GM23338 (cell line): Measurements from ENCODE around the gene CDH4. TPM values are rescaled to one million over a fixed set of nuclear protein-coding genes. Genes with fewer than 3 reads are reported as not detected.
"Not testable (repeated sequence)": the region's sequence is repeated elsewhere in the genome, so short reads cannot be mapped to it uniquely, and the experiment has no call there.

ENCODE experiments used
- ATAC-seq: fragments of 200-7000 bp; cut with Tn5 transposase; 3 replicates; pipeline ENCODE4 v1.9.1; 2020
- DNase-seq: peaks from one replicate; pipeline ENCODE4 v3.0.0-alpha.2; 2015; ENCODE audit warnings: low spot score
- H2AFZ ChIP-seq: fragments of 200-600 bp; sonication (generic); 2 replicates; pipeline ENCODE4 v1.8.0; 2016; ENCODE audit warnings: antibody characterized with exemption, mild to moderate bottlenecking, moderate library complexity
- H3F3A ChIP-seq: fragments of 200-600 bp; sonication (generic); replicated peaks from 2 replicates; pipeline ENCODE4 v1.8.0; 2017; ENCODE audit warnings: antibody characterized with exemption, mixed run types, low read depth
- H3K27ac ChIP-seq: fragments of 200-600 bp; sonication (generic); 2 replicates; pipeline ENCODE4 v1.6.1; 2016; ENCODE audit warnings: low read depth
- H3K27me3 ChIP-seq: fragments of 200-600 bp; sonication (generic); 2 replicates; pipeline ENCODE4 v1.8.0; 2016; ENCODE audit warnings: mild to moderate bottlenecking, mixed run types, moderate library complexity; ENCODE audit not compliant: insufficient read depth
- H3K36me3 ChIP-seq: fragments of 200-600 bp; sonication (generic); 2 replicates; pipeline ENCODE4 v1.8.0; 2016; ENCODE audit warnings: mild to moderate bottlenecking; ENCODE audit not compliant: insufficient read depth
- H3K4me1 ChIP-seq: fragments of 200-600 bp; sonication (generic); 2 replicates; pipeline ENCODE4 v1.8.0; 2016; ENCODE audit warnings: mild to moderate bottlenecking, moderate library complexity; ENCODE audit not compliant: insufficient read depth
- H3K4me2 ChIP-seq: fragments of 200-600 bp; sonication (generic); 2 replicates; pipeline ENCODE4 v1.7.1; 2017; ENCODE audit warnings: mixed run types
- H3K4me3 ChIP-seq: fragments of 200-600 bp; sonication (generic); 2 replicates; pipeline ENCODE4 v1.6.1; 2016; ENCODE audit warnings: mixed run types
- H3K79me2 ChIP-seq: fragments of 200-600 bp; sonication (generic); replicated peaks from 2 replicates; pipeline ENCODE4 v1.8.0; 2017; ENCODE audit warnings: mild to moderate bottlenecking; ENCODE audit not compliant: insufficient read depth
- H3K9me2 ChIP-seq: fragments of 200-600 bp; sonication (generic); 2 replicates; pipeline ENCODE4 v1.8.0; 2017; ENCODE audit not compliant: insufficient read depth
- H4K20me1 ChIP-seq: fragments of 200-600 bp; sonication (generic); replicated peaks from 2 replicates; pipeline ENCODE4 v1.8.0; 2017; ENCODE audit warnings: mild to moderate bottlenecking; ENCODE audit not compliant: insufficient read depth
- H3K27ac Mint-ChIP-seq: 2 replicates; pipeline ENCODE4 v1.8.0; 2020; ENCODE audit warnings: inconsistent platforms, mild to moderate bottlenecking, moderate library complexity, mixed read lengths
- H3K27me3 Mint-ChIP-seq: 3 replicates; pipeline ENCODE4 v1.8.0; 2022; ENCODE audit warnings: low read depth, mild to moderate bottlenecking, moderate library complexity, mixed read lengths, inconsistent platforms; ENCODE audit not compliant: insufficient read depth, poor library complexity
- H3K36me3 Mint-ChIP-seq: 3 replicates; pipeline ENCODE4 v1.8.0; 2021; ENCODE audit warnings: low read depth, mild to moderate bottlenecking, inconsistent platforms, moderate library complexity, mixed read lengths
- H3K4me1 Mint-ChIP-seq: 3 replicates; pipeline ENCODE4 v1.8.0; 2020; ENCODE audit warnings: mild to moderate bottlenecking, inconsistent platforms, mixed read lengths
- H3K4me3 Mint-ChIP-seq: 3 replicates; pipeline ENCODE4 v1.8.0; 2021; ENCODE audit warnings: moderate library complexity, mild to moderate bottlenecking, inconsistent platforms, mixed read lengths
- H3K9me3 Mint-ChIP-seq: 3 replicates; pipeline ENCODE4 v1.8.0; 2020; ENCODE audit warnings: moderate library complexity, mild to moderate bottlenecking, inconsistent platforms, mixed read lengths
- CREB1 ChIP-seq: fragments of 250-450 bp; sonication (Bioruptor Pico); IDR thresholded peaks from 2 replicates; pipeline ENCODE4 v1.5.0; 2020; ENCODE audit warnings: low read depth, mild to moderate bottlenecking, moderate library complexity
- EZH2 ChIP-seq: fragments of 200-600 bp; sonication (generic); IDR thresholded peaks from one replicate; pipeline ENCODE4 v1.8.0; 2017; ENCODE audit warnings: antibody characterized with exemption, mild to moderate bottlenecking, low read depth; ENCODE audit not compliant: unreplicated experiment
- EZH2phosphoT487 ChIP-seq: fragments of 200-600 bp; sonication (generic); IDR thresholded peaks from one replicate; pipeline ENCODE4 v1.8.1; 2018; ENCODE audit warnings: antibody characterized with exemption; ENCODE audit not compliant: unreplicated experiment
- JUNB ChIP-seq: IDR thresholded peaks from one replicate; pipeline ENCODE4 v1.6.1; 2016; ENCODE audit warnings: antibody characterized with exemption; ENCODE audit not compliant: unreplicated experiment
- STAT1 ChIP-seq: IDR thresholded peaks from one replicate; pipeline ENCODE4 v1.6.1; 2016; ENCODE audit warnings: antibody characterized with exemption; ENCODE audit not compliant: unreplicated experiment
- ZNF114 ChIP-seq: fragments of 250-450 bp; sonication (Bioruptor Pico); IDR thresholded peaks from 2 replicates; pipeline ENCODE4 v1.5.0; 2020; ENCODE audit warnings: mild to moderate bottlenecking, moderate library complexity
- ZNF331 ChIP-seq: fragments of 250-450 bp; sonication (Bioruptor Pico); IDR thresholded peaks from 2 replicates; pipeline ENCODE4 v1.5.0; 2020; ENCODE audit warnings: low read depth, mild to moderate bottlenecking, moderate library complexity
- polyA plus RNA-seq: library from polyadenylated mRNA; unstranded; fragments of >200 nt; fragmentation: Nextera tagmentation; extraction: Ambion mirVana; gene quantifications from 2 replicates; pipeline ENCODE4 v1.2.1, GENCODE V29; 2016
- total RNA-seq: library from RNA; depleted of rRNA; stranded (reverse); fragments of >200 nt; shearing (Covaris generic); gene quantifications from 2 replicates; pipeline ENCODE4 v1.2.3, GENCODE V29; 2014
- TF ChIP-seq, protein P1 (sequence below), 2 experiments: fragments of 200-600 bp in 1 of 2; sonication (generic) in 1 of 2; conservative IDR thresholded peaks; 2 replicates each; pipeline versions ENCODE4 v1.5.1 to v1.6.1; 2016 to 2017; ENCODE audit warnings: antibody characterized with exemption in 2 of 2, low read depth in 2 of 2, mild to moderate bottlenecking in 2 of 2, moderate library complexity in 1 of 2
- TF ChIP-seq, protein P2 (sequence below): IDR thresholded peaks from one replicate; pipeline ENCODE4 v1.6.1; 2018; ENCODE audit warnings: antibody characterized with exemption; ENCODE audit not compliant: unreplicated experiment
- TF ChIP-seq, protein P3 (sequence below): fragments of 250-450 bp; sonication (Bioruptor Pico); IDR thresholded peaks from 2 replicates; pipeline ENCODE4 v1.5.0; 2020; ENCODE audit warnings: mild to moderate bottlenecking, moderate library complexity

CDH4 gene
- total and polyA plus RNA-seq, 2 experiments from 2014 or later, result 1.2 to 4.2 TPM

DNA sequence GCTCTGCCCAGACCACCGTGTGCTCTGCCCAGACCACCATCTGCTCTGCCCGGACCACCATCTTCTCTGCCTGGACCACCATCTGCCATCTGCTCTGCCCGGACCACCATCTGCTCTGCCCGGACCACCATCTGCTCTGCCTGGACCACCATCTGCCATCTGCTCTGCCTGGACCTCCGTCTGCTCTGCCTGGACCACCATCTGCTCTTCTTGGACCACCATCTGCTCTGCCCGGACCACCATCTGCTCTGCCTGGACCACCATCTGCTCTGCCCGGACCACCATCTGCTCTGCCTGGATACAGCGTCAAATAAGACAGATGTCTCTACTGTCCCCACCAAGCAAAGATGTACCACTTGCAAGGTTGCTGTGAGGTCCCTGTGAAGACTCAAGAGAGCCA, 154.7 kb downstream of the CDH4 start:
- not testable (repeated sequence) for H3K36me3 ChIP-seq, H3K79me2 ChIP-seq, H3K27me3 ChIP-seq, H3K27ac Mint-ChIP-seq, DNase-seq, H3K9me2 ChIP-seq, H3K4me1 ChIP-seq, H3K4me3 Mint-ChIP-seq, H3K4me2 ChIP-seq, H3K4me1 Mint-ChIP-seq, H3K4me3 ChIP-seq, H3K36me3 Mint-ChIP-seq, H3K27ac ChIP-seq, H2AFZ ChIP-seq, H3K9me3 Mint-ChIP-seq, ATAC-seq, H3F3A ChIP-seq, H4K20me1 ChIP-seq
- H3K27me3 Mint-ChIP-seq, result peaks cover 16% of the 10 kb centered on the region

DNA sequence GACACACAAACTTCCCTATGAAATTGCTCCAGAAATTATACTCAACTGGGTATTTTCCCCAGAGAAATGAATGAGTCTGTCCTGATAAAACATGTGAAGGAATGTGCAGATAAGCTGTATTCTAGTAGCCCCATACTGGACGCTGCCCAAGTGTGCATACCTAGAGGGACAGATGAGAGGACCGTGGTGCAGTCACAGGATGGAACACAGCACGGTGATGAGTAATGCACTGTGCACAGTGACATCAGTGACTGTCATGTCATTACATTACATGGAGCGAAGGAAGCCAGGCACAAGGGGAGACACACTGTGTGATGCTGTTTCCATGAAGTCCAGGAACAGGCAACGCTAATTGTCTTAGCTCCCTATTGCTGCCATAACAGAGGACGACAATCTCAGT, 155.5 kb downstream of the CDH4 start:
- H3K79me2 ChIP-seq, result no peaks in the 10 kb centered on the region
- Mint-ChIP-seq H3K27ac (no peak overlapping the region), H3K27me3 (peaks cover 16% of the 10 kb centered on the region)
- TF ChIP-seq JUNB (no peak), EZH2phosphoT487 (no peak), ZNF331 (CRISPR knock-in tag) (no peak), STAT1 (no peak), CREB1 (CRISPR knock-in tag) (no peak), EZH2 (no peak), ZNF114 (CRISPR knock-in tag) (no peak)
- TF ChIP-seq, protein P1, sequence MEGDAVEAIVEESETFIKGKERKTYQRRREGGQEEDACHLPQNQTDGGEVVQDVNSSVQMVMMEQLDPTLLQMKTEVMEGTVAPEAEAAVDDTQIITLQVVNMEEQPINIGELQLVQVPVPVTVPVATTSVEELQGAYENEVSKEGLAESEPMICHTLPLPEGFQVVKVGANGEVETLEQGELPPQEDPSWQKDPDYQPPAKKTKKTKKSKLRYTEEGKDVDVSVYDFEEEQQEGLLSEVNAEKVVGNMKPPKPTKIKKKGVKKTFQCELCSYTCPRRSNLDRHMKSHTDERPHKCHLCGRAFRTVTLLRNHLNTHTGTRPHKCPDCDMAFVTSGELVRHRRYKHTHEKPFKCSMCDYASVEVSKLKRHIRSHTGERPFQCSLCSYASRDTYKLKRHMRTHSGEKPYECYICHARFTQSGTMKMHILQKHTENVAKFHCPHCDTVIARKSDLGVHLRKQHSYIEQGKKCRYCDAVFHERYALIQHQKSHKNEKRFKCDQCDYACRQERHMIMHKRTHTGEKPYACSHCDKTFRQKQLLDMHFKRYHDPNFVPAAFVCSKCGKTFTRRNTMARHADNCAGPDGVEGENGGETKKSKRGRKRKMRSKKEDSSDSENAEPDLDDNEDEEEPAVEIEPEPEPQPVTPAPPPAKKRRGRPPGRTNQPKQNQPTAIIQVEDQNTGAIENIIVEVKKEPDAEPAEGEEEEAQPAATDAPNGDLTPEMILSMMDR (conservative IDR thresholded peaks at IDR 0.05; ENCODE audit: low read depth in 2 of 2), result no peak
- TF ChIP-seq, protein P2, sequence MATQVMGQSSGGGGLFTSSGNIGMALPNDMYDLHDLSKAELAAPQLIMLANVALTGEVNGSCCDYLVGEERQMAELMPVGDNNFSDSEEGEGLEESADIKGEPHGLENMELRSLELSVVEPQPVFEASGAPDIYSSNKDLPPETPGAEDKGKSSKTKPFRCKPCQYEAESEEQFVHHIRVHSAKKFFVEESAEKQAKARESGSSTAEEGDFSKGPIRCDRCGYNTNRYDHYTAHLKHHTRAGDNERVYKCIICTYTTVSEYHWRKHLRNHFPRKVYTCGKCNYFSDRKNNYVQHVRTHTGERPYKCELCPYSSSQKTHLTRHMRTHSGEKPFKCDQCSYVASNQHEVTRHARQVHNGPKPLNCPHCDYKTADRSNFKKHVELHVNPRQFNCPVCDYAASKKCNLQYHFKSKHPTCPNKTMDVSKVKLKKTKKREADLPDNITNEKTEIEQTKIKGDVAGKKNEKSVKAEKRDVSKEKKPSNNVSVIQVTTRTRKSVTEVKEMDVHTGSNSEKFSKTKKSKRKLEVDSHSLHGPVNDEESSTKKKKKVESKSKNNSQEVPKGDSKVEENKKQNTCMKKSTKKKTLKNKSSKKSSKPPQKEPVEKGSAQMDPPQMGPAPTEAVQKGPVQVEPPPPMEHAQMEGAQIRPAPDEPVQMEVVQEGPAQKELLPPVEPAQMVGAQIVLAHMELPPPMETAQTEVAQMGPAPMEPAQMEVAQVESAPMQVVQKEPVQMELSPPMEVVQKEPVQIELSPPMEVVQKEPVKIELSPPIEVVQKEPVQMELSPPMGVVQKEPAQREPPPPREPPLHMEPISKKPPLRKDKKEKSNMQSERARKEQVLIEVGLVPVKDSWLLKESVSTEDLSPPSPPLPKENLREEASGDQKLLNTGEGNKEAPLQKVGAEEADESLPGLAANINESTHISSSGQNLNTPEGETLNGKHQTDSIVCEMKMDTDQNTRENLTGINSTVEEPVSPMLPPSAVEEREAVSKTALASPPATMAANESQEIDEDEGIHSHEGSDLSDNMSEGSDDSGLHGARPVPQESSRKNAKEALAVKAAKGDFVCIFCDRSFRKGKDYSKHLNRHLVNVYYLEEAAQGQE, result no peak
- TF ChIP-seq, protein P3, sequence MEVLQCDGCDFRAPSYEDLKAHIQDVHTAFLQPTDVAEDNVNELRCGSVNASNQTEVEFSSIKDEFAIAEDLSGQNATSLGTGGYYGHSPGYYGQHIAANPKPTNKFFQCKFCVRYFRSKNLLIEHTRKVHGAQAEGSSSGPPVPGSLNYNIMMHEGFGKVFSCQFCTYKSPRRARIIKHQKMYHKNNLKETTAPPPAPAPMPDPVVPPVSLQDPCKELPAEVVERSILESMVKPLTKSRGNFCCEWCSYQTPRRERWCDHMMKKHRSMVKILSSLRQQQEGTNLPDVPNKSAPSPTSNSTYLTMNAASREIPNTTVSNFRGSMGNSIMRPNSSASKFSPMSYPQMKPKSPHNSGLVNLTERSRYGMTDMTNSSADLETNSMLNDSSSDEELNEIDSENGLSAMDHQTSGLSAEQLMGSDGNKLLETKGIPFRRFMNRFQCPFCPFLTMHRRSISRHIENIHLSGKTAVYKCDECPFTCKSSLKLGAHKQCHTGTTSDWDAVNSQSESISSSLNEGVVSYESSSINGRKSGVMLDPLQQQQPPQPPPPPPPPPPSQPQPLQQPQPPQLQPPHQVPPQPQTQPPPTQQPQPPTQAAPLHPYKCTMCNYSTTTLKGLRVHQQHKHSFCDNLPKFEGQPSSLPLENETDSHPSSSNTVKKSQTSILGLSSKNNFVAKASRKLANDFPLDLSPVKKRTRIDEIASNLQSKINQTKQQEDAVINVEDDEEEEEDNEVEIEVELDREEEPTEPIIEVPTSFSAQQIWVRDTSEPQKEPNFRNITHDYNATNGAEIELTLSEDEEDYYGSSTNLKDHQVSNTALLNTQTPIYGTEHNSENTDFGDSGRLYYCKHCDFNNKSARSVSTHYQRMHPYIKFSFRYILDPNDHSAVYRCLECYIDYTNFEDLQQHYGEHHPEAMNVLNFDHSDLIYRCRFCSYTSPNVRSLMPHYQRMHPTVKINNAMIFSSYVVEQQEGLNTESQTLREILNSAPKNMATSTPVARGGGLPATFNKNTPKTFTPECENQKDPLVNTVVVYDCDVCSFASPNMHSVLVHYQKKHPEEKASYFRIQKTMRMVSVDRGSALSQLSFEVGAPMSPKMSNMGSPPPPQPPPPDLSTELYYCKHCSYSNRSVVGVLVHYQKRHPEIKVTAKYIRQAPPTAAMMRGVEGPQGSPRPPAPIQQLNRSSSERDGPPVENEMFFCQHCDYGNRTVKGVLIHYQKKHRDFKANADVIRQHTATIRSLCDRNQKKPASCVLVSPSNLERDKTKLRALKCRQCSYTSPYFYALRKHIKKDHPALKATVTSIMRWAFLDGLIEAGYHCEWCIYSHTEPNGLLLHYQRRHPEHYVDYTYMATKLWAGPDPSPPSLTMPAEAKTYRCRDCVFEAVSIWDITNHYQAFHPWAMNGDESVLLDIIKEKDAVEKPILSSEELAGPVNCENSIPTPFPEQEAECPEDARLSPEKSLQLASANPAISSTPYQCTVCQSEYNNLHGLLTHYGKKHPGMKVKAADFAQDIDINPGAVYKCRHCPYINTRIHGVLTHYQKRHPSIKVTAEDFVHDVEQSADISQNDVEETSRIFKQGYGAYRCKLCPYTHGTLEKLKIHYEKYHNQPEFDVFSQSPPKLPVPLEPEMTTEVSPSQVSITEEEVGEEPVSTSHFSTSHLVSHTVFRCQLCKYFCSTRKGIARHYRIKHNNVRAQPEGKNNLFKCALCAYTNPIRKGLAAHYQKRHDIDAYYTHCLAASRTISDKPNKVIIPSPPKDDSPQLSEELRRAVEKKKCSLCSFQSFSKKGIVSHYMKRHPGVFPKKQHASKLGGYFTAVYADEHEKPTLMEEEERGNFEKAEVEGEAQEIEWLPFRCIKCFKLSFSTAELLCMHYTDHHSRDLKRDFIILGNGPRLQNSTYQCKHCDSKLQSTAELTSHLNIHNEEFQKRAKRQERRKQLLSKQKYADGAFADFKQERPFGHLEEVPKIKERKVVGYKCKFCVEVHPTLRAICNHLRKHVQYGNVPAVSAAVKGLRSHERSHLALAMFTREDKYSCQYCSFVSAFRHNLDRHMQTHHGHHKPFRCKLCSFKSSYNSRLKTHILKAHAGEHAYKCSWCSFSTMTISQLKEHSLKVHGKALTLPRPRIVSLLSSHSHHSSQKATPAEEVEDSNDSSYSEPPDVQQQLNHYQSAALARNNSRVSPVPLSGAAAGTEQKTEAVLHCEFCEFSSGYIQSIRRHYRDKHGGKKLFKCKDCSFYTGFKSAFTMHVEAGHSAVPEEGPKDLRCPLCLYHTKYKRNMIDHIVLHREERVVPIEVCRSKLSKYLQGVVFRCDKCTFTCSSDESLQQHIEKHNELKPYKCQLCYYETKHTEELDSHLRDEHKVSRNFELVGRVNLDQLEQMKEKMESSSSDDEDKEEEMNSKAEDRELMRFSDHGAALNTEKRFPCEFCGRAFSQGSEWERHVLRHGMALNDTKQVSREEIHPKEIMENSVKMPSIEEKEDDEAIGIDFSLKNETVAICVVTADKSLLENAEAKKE (CRISPR knock-in tag), result no peak

More for the DNA sequence above, 155.5 kb downstream of the CDH4 start:
- Mint-ChIP-seq H3K36me3 (peaks cover 8% of the 10 kb centered on the region), H3K9me3 (peaks cover 5% of the 10 kb centered on the region), H3K4me1 (no peaks in the 10 kb centered on the region), H3K4me3 (no peak overlapping the region)
- H2AFZ ChIP-seq, result no peak overlapping the region
- H3K9me2 ChIP-seq, result no peaks in the 10 kb centered on the region; the same call in none of the 2 replicates
- no peaks in the 10 kb centered on the region for H3K27me3 ChIP-seq
- H3K4me1 ChIP-seq, result no peaks in the 10 kb centered on the region
- H4K20me1 ChIP-seq, result no peaks in the 10 kb centered on the region
- no peak overlapping the region for H3K27ac ChIP-seq
- no peak for ATAC-seq
- H3K4me3 ChIP-seq, result no peak overlapping the region
- H3F3A ChIP-seq, result no peaks in the 10 kb centered on the region
- H3K4me2 ChIP-seq, result no peak overlapping the region
- no peaks in the 10 kb centered on the region for H3K36me3 ChIP-seq
- no peak for DNase-seq
